GM08714 (cell line): Measurements from ENCODE around the gene HADH.
A peak's percentile ranks its signal among the peaks of the same experiment; 100 is the strongest.

Source experiments
- H3K4me3 ChIP-seq: fragments of 200-500 bp; sonication (Bioruptor generic); 2 replicates; pipeline ENCODE4 v1.5.1; 2014; ENCODE audit warnings: mild to moderate bottlenecking, low read length, inconsistent platforms
- ZNF274 ChIP-seq: IDR thresholded peaks from 2 replicates; pipeline ENCODE4 v1.6.1; 2012; ENCODE audit warnings: mild to moderate bottlenecking, low read depth, low read length

The HADH gene

GRCh38 chr4:107978716-107979451 is 10.8 kb upstream of the HADH start:
- H3K4me3 ChIP-seq, result no peak overlapping the region
- no peak for TF ChIP-seq ZNF274

GRCh38 chr4:107987916-107988762 is 1.6 kb upstream of the HADH start:
- no peak overlapping the region for H3K4me3 ChIP-seq
- no peak for TF ChIP-seq ZNF274

GRCh38 chr4:107988763-107989035 is 990 bp upstream of the HADH start:
- H3K4me3 ChIP-seq, result no peak overlapping the region
- TF ChIP-seq ZNF274, result no peak

DNA sequence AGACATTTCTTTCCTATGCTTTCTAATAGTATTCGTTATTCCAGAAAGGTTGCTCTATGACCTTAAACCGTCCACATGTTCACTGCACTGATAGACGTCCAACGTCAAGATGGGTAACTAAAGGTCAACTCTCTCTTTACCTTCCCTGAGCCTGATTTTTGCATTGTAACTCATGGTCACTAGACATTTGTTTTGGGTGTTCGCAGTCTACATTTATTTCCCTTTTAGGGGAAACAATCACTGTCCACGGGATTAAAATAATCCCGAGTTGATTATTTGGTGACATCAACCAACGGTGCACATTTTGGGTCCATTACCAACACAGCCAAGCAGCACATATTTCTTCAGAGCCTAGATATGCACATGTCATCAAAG is 540 bp upstream of the HADH start:
- TF ChIP-seq ZNF274, result no peak
- peak overlapping the region; percentile 59 for H3K4me3 ChIP-seq

DNA sequence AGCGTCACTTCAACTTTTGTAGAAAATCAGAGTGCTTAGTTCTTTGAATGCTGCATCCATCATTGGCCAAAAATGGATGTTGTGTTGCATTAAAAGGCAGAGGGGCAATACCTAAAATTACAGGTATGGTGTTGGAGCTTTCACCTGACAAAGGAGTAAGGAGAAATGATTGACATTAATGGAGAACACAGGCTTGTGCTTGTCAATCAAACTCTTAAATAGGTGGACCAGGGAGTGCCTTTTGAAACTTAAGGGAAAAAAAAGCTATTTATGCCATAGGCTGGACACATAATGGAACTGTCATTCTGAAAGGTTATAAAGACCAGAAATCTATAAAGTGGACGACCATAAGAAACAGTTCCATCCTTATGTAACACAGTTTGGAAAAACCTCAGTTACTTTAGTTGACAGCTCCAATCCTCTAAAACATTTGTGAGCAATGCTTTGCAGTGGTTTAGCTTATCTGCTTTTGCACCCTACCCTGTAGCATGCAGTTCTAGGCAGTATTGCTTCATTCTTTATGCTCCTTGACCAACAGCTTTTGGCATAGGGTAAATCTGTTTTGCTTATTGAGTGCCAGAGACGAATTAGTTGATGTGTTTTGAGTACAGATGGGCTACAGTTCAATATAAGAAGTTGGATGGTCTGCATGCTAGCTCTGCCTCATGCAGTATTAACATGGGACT is 2.4 kb downstream of the HADH start:
- H3K4me3 ChIP-seq, result peak overlapping the region; percentile 36; the same call in 1 of the 2 replicates
- no peak for TF ChIP-seq ZNF274

DNA sequence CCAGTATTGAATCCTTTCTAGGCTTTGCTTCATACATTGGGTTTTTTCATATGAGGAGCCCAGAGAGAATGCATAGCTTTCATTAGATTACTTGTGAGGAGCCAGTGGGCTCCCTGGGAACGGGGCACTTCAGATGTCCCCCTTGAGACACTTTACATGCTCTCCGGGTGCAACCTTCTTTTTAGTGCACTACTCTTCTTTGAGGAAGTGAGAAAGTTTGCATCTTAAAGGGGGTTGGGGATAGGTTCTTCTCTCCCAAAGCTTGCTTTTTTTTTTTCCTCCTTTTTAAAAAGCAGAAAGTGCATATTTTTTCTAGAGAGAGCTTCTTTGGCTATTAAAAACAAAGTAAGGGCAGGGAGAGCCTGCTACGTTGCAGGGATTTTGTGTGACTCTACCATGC is 4.3 kb downstream of the HADH start:
- H3K4me3 ChIP-seq, result peak overlapping the region; percentile 34; the same call in 1 of the 2 replicates
- no peak for TF ChIP-seq ZNF274

DNA sequence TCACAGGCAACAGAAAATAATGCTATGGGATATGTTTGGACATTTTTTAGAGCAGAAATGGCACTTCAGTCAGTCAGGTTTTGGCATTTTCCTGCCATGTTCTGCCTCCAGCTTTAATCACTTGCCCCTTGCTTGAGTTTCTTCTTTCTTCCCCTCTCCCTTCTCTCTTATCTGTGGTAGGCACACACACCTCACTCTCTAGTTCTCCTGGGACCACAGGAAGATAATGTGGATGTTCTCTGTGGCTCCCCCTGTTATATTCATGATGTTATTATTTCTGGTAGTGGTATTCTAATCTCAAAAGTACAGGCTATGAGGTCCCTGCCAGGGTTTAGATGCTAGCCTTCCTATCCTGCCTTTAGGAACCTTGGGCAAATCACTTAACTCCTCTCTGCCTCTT is 5.2 kb downstream of the HADH start:
- no peak overlapping the region; the same call in 1 of the 2 replicates for H3K4me3 ChIP-seq
- TF ChIP-seq ZNF274, result no peak

DNA sequence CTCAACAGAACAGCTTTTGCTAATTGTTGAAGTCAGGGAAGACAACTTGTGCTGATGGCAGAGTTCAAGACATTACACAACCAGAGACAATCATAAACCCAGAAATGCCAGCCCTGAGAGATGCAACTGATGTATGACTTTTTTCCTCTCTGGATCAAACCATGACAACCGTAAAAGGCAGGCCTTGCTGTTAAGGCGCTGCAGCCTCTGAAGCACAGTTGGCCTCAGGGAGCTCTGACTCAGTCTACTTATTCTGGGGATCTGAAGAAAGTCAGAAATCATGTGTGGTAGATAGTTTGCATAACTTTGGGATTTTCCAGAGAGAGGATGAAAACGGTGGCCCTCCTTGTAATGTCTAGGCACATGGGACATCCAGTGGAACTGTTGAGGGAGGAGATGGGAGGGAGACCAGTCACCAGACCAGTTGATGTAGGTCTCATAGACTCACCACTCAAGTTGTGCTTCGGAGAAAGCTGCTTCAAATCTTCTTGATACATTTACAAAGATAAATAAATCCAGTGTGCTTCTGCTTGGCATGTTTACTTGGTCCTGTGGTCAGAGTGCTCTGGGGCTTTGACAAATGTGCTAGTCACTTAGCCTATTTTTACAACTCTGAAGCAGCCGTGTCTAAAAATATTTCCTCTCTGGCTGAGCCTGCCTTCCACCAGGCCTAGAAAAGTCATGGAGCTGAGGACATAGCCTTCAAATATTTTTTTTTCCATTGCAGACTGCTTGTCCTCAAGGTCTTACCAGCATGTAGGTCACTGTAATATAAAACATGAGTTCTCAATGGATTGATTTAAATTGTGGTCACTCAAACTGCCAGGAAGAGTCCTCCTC is 7.5 kb downstream of the HADH start:
- H3K4me3 ChIP-seq, result no peak overlapping the region
- TF ChIP-seq ZNF274, result no peak

- H3K4me3 ChIP-seq, result no peak overlapping the region
- no peak for TF ChIP-seq ZNF274
Measured at GRCh38 chr4:107997794-107998193, 8.1 kb downstream of the HADH start.

GRCh38 chr4:107999932-108000539 is 10.3 kb downstream of the HADH start:
- H3K4me3 ChIP-seq, result no peak overlapping the region
- TF ChIP-seq ZNF274, result no peak

GRCh38 chr4:108001540-108002135 is 11.9 kb downstream of the HADH start:
- no peak overlapping the region for H3K4me3 ChIP-seq
- no peak for TF ChIP-seq ZNF274

GRCh38 chr4:108003982-108004515 is 14.4 kb downstream of the HADH start:
- TF ChIP-seq ZNF274, result no peak
- no peak overlapping the region for H3K4me3 ChIP-seq

DNA sequence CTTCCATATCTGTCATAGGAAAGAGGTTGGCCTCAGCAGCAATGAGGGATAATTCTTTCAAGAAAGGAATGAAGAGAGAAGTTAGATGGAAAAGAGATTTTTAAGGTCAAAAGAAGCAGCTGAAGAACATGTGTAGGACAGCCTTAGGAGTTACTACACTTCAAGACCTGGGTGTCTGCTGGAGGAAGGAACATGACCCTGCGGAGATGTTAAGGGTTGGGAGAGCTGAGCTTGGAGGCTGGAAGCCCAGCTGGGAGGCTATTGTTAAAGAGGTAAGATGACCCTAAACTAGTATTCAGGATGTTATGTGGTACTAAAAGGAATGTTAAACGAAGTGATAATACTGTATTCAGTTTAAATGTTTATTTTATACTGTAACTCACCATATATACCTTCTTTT is 15.0 kb downstream of the HADH start:
- no peak for TF ChIP-seq ZNF274

More for the DNA sequence above, 15.0 kb downstream of the HADH start:
- H3K4me3 ChIP-seq, result no peak overlapping the region
